GM12878 (cell line): ENCODE results near the gene NPHP3. TPM values are rescaled to one million over a fixed set of nuclear protein-coding genes. Genes with fewer than 3 reads are reported as not detected.

ENCODE experiments used
- CBX5 ChIP-seq: sonication (generic); IDR thresholded peaks from 2 replicates; pipeline ENCODE4 v1.6.1; 2016; ENCODE audit warnings: low read depth, moderate library complexity, mild to moderate bottlenecking, inconsistent platforms
- CEBPB ChIP-seq, 2 experiments: fragments of 150-350 bp in 1 of 2; IDR thresholded peaks; 2 replicates each; pipeline ENCODE4 v1.6.1; 2012 to 2014; ENCODE audit warnings: low read depth in 2 of 2, low read length in 2 of 2, borderline replicate concordance in 1 of 2, inconsistent platforms in 1 of 2
- CHD1 ChIP-seq: IDR thresholded peaks from 2 replicates; pipeline ENCODE4 v1.6.1; 2012; ENCODE audit warnings: low read depth, low read length, improper control_type of control experiment
- E2F8 ChIP-seq: fragments of 450-650 bp; IDR thresholded peaks from 2 replicates; pipeline ENCODE4 v1.6.1; 2018; ENCODE audit warnings: mild to moderate bottlenecking, low read depth, moderate library complexity; ENCODE audit not compliant: partially characterized antibody
- EP300 ChIP-seq, 2 experiments: fragments of 150-350 bp in 1 of 2; IDR thresholded peaks; 2 replicates each; pipeline ENCODE4 v1.6.1; 2011 to 2012; ENCODE audit warnings: low read depth in 2 of 2, low read length in 2 of 2, borderline replicate concordance in 1 of 2, improper control_type of control experiment in 1 of 2, inconsistent platforms in 1 of 2; ENCODE audit not compliant: control insufficient read depth in 1 of 2
- ESRRA ChIP-seq: IDR thresholded peaks from 2 replicates; pipeline ENCODE4 v1.6.1; 2012; ENCODE audit warnings: mild to moderate bottlenecking, low read length, improper control_type of control experiment
- GABPA ChIP-seq: IDR thresholded peaks from 2 replicates; pipeline ENCODE4 v1.6.1; 2014; ENCODE audit warnings: antibody characterized with exemption, low read depth, mild to moderate bottlenecking, inconsistent platforms
- HCFC1 ChIP-seq: fragments of 150-350 bp; IDR thresholded peaks from 2 replicates; pipeline ENCODE4 v1.6.1; 2014; ENCODE audit warnings: low read length
- IKZF2 ChIP-seq, 2 experiments: fragments of 450-650 bp; IDR thresholded peaks; 2 replicates each; pipeline ENCODE4 v1.6.1; 2017; ENCODE audit warnings: mild to moderate bottlenecking in 2 of 2, moderate library complexity in 2 of 2
- JUND ChIP-seq: IDR thresholded peaks from 2 replicates; pipeline ENCODE4 v1.6.1; 2012; ENCODE audit warnings: low read depth, mild to moderate bottlenecking, low read length, improper control_type of control experiment, moderate library complexity
- NFXL1 ChIP-seq: fragments of 450-650 bp; IDR thresholded peaks from 2 replicates; pipeline ENCODE4 v1.6.1; 2017; ENCODE audit warnings: antibody characterized with exemption, mild to moderate bottlenecking, borderline replicate concordance
- NFYA ChIP-seq: IDR thresholded peaks from 2 replicates; pipeline ENCODE4 v1.6.1; 2011; ENCODE audit warnings: low read depth, mild to moderate bottlenecking, low read length, improper control_type of control experiment, borderline replicate concordance
- NR2F1 ChIP-seq: fragments of 450-650 bp; conservative IDR thresholded peaks from 2 replicates; pipeline ENCODE4 v1.6.1; 2017; ENCODE audit warnings: mild to moderate bottlenecking
- PML ChIP-seq: IDR thresholded peaks from 2 replicates; pipeline ENCODE4 v1.6.1; 2012; ENCODE audit warnings: low read length, inconsistent platforms
- POLR2AphosphoS2 ChIP-seq: IDR thresholded peaks from 2 replicates; pipeline ENCODE4 v1.6.1; 2011; ENCODE audit warnings: low read depth, mild to moderate bottlenecking, low read length, improper control_type of control experiment, moderate library complexity
- PRDM15 ChIP-seq: fragments of 450-650 bp; formaldehyde crosslinking; IDR thresholded peaks from 2 replicates; pipeline ENCODE4 v1.4.0; 2020; ENCODE audit warnings: mild to moderate bottlenecking, moderate library complexity
- RAD21 ChIP-seq: IDR thresholded peaks from 2 replicates; pipeline ENCODE4 v1.6.1; 2011; ENCODE audit warnings: mild to moderate bottlenecking, low read depth, low read length, moderate library complexity; ENCODE audit not compliant: insufficient read depth
- RELA ChIP-seq: fragments of 450-650 bp; IDR thresholded peaks from 2 replicates; pipeline ENCODE4 v1.8.0; 2014; ENCODE audit warnings: borderline replicate concordance; ENCODE audit not compliant: partially characterized antibody
- STAT1 ChIP-seq: fragments of 450-650 bp; conservative IDR thresholded peaks from 2 replicates; pipeline ENCODE4 v1.6.1; 2014; ENCODE audit warnings: antibody characterized with exemption, mild to moderate bottlenecking
- TAF1 ChIP-seq: IDR thresholded peaks from 2 replicates; pipeline ENCODE4 v1.6.1; 2011; ENCODE audit warnings: mild to moderate bottlenecking, low read depth, low read length, borderline replicate concordance
- TBL1XR1 ChIP-seq: IDR thresholded peaks from 2 replicates; pipeline ENCODE4 v1.6.1; 2012; ENCODE audit warnings: low read depth, low read length, improper control_type of control experiment
- USF2 ChIP-seq: IDR thresholded peaks from 2 replicates; pipeline ENCODE4 v1.6.1; 2011; ENCODE audit warnings: low read depth, low read length, improper control_type of control experiment, borderline replicate concordance
- ZNF24 ChIP-seq: fragments of 450-650 bp; IDR thresholded peaks from 2 replicates; pipeline ENCODE4 v1.6.1; 2017; ENCODE audit warnings: antibody characterized with exemption, mild to moderate bottlenecking
- ZNF384 ChIP-seq: IDR thresholded peaks from 2 replicates; pipeline ENCODE4 v1.6.1; 2012; ENCODE audit warnings: low read depth, mild to moderate bottlenecking, low read length, improper control_type of control experiment, borderline replicate concordance
- polyA plus RNA-seq, 11 experiments: library from polyadenylated mRNA; depleted of rRNA in 4 of 11; unstranded in 6 of 11; stranded (reverse) in 5 of 11; fragments of >200 nt; fragmentation: Nextera tagmentation in 4 of 11; fragmentation: Illumina TruSeq in 1 of 11; extraction: Ambion mirVana in 4 of 11; extraction: Trizol in 1 of 11; gene quantifications; 1 replicate in 1 of 11; 2 replicates in 10 of 11; pipeline versions ENCODE4 v1.2.1 to v1.2.3, GENCODE V29; 2011 to 2016; ENCODE audit warnings: inconsistent platforms in 2 of 11, missing spikeins in 2 of 11, low read depth in 1 of 11
- total RNA-seq, 4 experiments: library from RNA; depleted of rRNA in 3 of 4; stranded (reverse); fragments of >200 nt in 3 of 4; fragmentation: Illumina TruSeq in 1 of 4; extraction: Trizol in 1 of 4; gene quantifications; 2 replicates each; pipeline versions ENCODE4 v1.2.1 to v1.2.3, GENCODE V29; 2013 to 2021

The NPHP3 gene
- total and polyA plus RNA-seq, 10 of the 15 experiments (the other 5 are each of a cell fraction or from before 2014, with no cell fraction given), result 0.84 to 11.7 (median 2.9) TPM

GRCh38 chr3:132660052-132660810 is 62.0 kb downstream of the NPHP3 start, which contains the start of gene UBA5 (continued):
- TF ChIP-seq CBX5, result no peak
- TF ChIP-seq PML, result no peak
- no peak; a peak in 1 of 4 replicates for TF ChIP-seq EP300 (IDR thresholded peaks at IDR 0.05; ENCODE audit: borderline replicate concordance in 1 of 2, control insufficient read depth in 1 of 2, low read depth in 2 of 2, low read length in 2 of 2)
- no peak for TF ChIP-seq ZNF384
- peak in 1 of 2 experiments; percentile 16; a peak in 1 of 4 replicates for TF ChIP-seq IKZF2 (IDR thresholded peaks at IDR 0.05)
- TF ChIP-seq PRDM15 (CRISPR knock-in tag), result no peak
- TF ChIP-seq RAD21, result no peak
- TF ChIP-seq GABPA, result peak; percentile 97
- no peak for TF ChIP-seq NFXL1
- no peak for TF ChIP-seq NFYA
- 0 out of 2 replicates have a peak, but pooled peaks have one; percentile 29 for TF ChIP-seq TBL1XR1
- no peak for TF ChIP-seq JUND
- TF ChIP-seq POLR2AphosphoS2, result 0 out of 2 replicates have a peak, but pooled peaks have one; percentile 50
- peak; percentile 89 for TF ChIP-seq STAT1
- TF ChIP-seq TAF1, result peak; percentile 73
- no peak for TF ChIP-seq CHD1
- peak; percentile 95 for TF ChIP-seq E2F8
- TF ChIP-seq USF2, result no peak
- TF ChIP-seq ESRRA, result no peak
- peak; percentile 10 for TF ChIP-seq RELA
- TF ChIP-seq ZNF24, result no peak
- TF ChIP-seq NR2F1, result peak; percentile 74
- TF ChIP-seq HCFC1, result peak; percentile 70
- TF ChIP-seq CEBPB (IDR thresholded peaks at IDR 0.05; ENCODE audit: borderline replicate concordance in 1 of 2, low read depth in 2 of 2, low read length in 2 of 2), result no peak
